ENCODE results near the gene SEC14L1. TPM values are rescaled to one million over a fixed set of nuclear protein-coding genes. Genes with fewer than 3 reads are reported as not detected.
A peak's percentile ranks its signal among the peaks of the same experiment; 100 is the strongest.

The SEC14L1 gene
- total RNA-seq, 1 donor from 2014 or later: 40.5 TPM

DNA sequence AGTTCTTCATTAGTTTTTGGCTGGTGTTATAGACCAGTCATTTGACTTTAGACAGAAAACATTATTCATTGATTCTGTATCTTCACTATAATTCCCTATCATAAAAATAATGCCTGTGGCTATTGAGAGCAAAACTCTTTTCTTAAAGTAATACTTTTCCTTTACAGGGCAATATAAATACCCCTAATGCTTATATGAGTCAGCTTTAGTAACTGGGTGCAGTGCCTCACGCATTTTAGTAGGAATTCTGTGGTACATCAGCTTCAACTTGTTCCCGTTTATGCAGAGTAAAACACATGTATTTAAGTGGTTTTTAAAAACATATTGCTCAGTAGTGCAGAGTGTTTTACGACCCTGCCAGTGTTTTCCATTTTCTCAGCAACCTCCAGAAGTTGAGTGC is 68.1 kb downstream of the SEC14L1 start:
- H3K27me3 ChIP-seq: no peaks in the 10 kb centered on the region
- no peak overlapping the region for H3K4me3 ChIP-seq
- DNase-seq (ENCODE audit: extremely low spot score in 2 of 2): no peak
- no peak for TF ChIP-seq POLR2AphosphoS5 (IDR thresholded peaks at IDR 0.05; ENCODE audit: insufficient read depth in 1 of 2, low read depth in 1 of 2)
- TF ChIP-seq, protein P1, sequence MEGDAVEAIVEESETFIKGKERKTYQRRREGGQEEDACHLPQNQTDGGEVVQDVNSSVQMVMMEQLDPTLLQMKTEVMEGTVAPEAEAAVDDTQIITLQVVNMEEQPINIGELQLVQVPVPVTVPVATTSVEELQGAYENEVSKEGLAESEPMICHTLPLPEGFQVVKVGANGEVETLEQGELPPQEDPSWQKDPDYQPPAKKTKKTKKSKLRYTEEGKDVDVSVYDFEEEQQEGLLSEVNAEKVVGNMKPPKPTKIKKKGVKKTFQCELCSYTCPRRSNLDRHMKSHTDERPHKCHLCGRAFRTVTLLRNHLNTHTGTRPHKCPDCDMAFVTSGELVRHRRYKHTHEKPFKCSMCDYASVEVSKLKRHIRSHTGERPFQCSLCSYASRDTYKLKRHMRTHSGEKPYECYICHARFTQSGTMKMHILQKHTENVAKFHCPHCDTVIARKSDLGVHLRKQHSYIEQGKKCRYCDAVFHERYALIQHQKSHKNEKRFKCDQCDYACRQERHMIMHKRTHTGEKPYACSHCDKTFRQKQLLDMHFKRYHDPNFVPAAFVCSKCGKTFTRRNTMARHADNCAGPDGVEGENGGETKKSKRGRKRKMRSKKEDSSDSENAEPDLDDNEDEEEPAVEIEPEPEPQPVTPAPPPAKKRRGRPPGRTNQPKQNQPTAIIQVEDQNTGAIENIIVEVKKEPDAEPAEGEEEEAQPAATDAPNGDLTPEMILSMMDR (IDR thresholded peaks at IDR 0.05): no peak
- no peak for TF ChIP-seq POLR2A (IDR thresholded peaks at IDR 0.05)
- H3K36me3 ChIP-seq: peaks cover 4 to 92% of the 10 kb centered on the region in 2 donors
- H3K27ac ChIP-seq: peak overlapping the region; percentile 38
- peaks cover 5% of the 10 kb centered on the region for H3K4me1 ChIP-seq
- no peaks in the 10 kb centered on the region for H3K9me3 ChIP-seq
- intact Hi-C loops (cut with DNase I): no loop called here

DNA sequence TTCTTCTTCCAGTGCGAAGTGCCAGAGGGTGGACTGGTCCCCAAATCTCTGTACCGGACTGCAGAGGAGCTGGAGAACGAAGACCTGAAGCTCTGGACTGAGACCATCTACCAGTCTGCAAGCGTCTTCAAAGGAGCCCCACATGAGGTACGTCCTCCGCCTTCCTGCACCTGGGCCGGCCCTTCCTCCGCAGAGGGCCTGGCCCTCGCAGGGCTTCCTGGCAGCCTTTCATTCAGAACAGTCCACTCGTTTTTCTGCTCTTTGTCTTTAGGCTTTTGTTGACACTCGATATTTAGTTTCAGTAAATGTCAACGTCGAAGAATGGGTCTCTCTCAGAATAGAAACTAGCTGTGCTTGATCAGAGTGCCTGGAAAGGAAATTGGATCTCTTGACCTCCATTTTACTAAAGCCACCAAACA is 68.6 kb downstream of the SEC14L1 start:
- H3K4me1 ChIP-seq: peaks cover 5% of the 10 kb centered on the region
- TF ChIP-seq, protein P1 (IDR thresholded peaks at IDR 0.05): no peak
- TF ChIP-seq POLR2A (IDR thresholded peaks at IDR 0.05): no peak
- TF ChIP-seq POLR2AphosphoS5 (IDR thresholded peaks at IDR 0.05; ENCODE audit: insufficient read depth in 1 of 2, low read depth in 1 of 2): no peak
- intact Hi-C loops (cut with DNase I): no loop called here
- no peaks in the 10 kb centered on the region for H3K9me3 ChIP-seq
- H3K36me3 ChIP-seq: peaks cover 4 to 92% of the 10 kb centered on the region in 2 donors
- peak overlapping the region; percentile 38 for H3K27ac ChIP-seq
- no peaks in the 10 kb centered on the region for H3K27me3 ChIP-seq
- no peak overlapping the region for H3K4me3 ChIP-seq
- no peak for DNase-seq (ENCODE audit: extremely low spot score in 2 of 2)

DNA sequence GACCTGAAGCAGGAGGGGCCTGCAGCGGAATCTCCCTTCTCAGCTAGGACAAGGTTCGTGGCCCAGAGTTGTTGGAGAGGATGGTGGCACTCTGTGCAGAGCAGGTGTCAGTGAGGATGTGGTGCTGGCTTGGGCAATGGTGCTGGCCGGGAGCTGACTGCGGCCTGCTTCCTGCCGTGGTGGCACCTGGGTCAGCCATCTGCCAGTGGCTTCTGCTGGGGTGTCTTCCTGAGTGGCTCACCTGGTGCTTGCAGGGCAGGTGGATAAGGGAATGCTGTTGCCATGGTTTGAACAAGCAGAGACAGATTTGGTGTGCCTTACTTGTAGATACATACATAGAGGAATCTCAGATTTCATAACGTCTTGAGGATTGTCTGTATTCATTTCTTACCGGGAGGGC is 69.6 kb downstream of the SEC14L1 start:
- Histone ChIP-seq H3K27ac (no peak overlapping the region), H3K4me3 (no peak overlapping the region), H3K36me3 (peaks cover 4 to 90% of the 10 kb centered on the region in 2 donors), H3K4me1 (peaks cover 5% of the 10 kb centered on the region), H3K27me3 (no peaks in the 10 kb centered on the region), H3K9me3 (no peaks in the 10 kb centered on the region)
- no peak for DNase-seq (ENCODE audit: extremely low spot score in 2 of 2)
- intact Hi-C loops (cut with DNase I): loop anchor here (10.0 kb wide), 1 partner anchor 116 kb away; no protein-coding TSS in a partner anchor
- TF ChIP-seq POLR2AphosphoS5 (IDR thresholded peaks at IDR 0.05; ENCODE audit: insufficient read depth in 1 of 2, low read depth in 1 of 2) (no peak), POLR2A (IDR thresholded peaks at IDR 0.05) (no peak)
- TF ChIP-seq, protein P1 (IDR thresholded peaks at IDR 0.05): no peak

DNA sequence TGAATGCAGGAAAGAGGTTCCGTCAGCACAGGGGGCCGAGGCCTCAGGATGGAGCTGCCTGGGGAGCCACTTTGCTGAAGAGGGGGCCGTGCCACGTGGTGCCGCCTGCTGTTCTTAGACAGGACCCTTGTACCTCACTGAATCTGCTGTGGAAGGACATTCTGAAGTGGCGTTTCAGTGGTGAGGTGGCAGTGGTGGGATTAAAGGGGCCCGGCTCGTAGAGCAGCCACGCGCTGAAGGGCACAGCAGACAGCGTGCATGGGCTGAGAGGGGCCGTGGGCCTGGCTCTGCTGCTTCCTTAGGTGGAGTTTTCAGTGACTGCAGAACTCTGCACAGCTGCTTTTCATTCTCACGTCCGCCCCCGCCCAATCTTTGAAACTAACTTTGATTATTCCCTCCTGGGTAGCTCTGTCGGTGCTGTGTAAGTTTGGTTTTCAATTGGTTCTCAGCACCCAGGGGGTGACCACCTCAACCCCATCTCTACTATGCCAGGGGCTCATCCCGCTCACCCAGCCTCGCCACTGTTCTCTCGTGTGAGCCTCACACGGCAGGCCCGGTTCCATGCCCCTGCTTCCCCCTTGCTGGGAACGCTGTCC is 70.3 kb downstream of the SEC14L1 start:
- Histone ChIP-seq H3K27ac (no peak overlapping the region), H3K4me3 (no peak overlapping the region), H3K27me3 (no peaks in the 10 kb centered on the region), H3K9me3 (no peaks in the 10 kb centered on the region), H3K36me3 (peaks cover 0 to 83% of the 10 kb centered on the region in 2 donors), H3K4me1 (peaks cover 5% of the 10 kb centered on the region)
- intact Hi-C loops (cut with DNase I): loop anchor here (10.0 kb wide), 1 partner anchor 116 kb away; no protein-coding TSS in a partner anchor
- DNase-seq (ENCODE audit: extremely low spot score in 2 of 2): no peak
- no peak for TF ChIP-seq POLR2A (IDR thresholded peaks at IDR 0.05)
- no peak for TF ChIP-seq POLR2AphosphoS5 (IDR thresholded peaks at IDR 0.05; ENCODE audit: insufficient read depth in 1 of 2, low read depth in 1 of 2)
- TF ChIP-seq, protein P1 (IDR thresholded peaks at IDR 0.05): no peak

DNA sequence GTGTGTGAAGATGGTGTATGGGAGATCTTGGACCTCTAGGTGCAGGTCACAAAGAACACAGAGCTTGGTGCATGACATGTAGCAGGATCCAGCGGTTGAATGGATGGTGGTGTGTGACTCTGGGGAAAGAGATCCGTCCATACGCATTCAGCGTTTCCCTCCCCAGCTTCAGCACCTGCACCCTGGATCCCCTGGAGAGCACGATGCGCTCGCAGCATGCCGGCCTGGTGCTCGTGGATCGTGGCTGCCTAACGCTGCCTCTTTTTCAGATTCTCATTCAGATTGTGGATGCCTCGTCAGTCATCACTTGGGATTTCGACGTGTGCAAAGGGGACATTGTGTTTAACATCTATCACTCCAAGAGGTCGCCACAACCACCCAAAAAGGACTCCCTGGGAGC is 70.9 kb downstream of the SEC14L1 start:
- Histone ChIP-seq H3K27me3 (no peaks in the 10 kb centered on the region), H3K4me1 (peaks cover 5% of the 10 kb centered on the region), H3K4me3 (no peak overlapping the region), H3K27ac (no peak overlapping the region), H3K9me3 (no peaks in the 10 kb centered on the region), H3K36me3 (peaks cover 0 to 82% of the 10 kb centered on the region in 2 donors)
- intact Hi-C loops (cut with DNase I): loop anchor here (10.0 kb wide), 1 partner anchor 117 kb away; no protein-coding TSS in a partner anchor
- TF ChIP-seq POLR2AphosphoS5 (IDR thresholded peaks at IDR 0.05; ENCODE audit: insufficient read depth in 1 of 2, low read depth in 1 of 2) (no peak), POLR2A (IDR thresholded peaks at IDR 0.05) (no peak)
- TF ChIP-seq, protein P1 (IDR thresholded peaks at IDR 0.05): no peak
- no peak for DNase-seq (ENCODE audit: extremely low spot score in 2 of 2)
